ENCODE results near the gene RBBP8NL.

The RBBP8NL gene

DNA sequence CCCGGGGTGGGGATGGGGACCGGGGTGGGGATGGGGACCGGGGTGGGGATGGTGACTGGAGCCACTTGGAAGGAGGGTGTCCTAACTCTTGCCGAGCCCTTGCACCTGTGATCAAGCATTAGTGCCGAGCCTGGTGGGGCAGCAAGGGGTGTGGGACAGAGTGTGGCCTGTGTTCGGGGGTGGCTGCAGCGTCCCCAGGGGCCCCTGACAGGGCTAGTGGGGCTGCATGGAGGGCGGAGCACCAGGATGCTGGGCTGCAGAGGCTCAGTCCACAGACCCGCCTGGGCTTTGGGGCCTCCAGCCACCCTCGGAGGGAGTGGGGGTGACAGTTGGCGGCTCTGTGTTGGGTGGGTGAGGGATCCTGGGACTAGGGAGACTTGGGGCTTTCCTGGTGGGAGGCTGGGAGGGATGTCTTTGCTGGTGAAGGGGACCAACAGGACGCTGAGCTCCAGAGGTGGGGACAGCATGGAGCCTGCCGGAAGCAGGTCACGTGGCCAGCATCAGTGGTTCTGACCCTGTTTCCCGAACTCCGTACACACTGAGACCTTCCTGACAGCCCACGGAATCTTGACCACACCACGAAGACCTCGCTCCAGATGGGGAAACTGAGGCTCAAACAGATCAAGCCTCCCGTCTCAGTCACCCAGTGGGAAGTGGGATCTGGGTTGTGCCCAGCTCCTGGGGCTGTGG, 4.6 kb downstream of the RBBP8NL start:
- no peak for DNase-seq (ENCODE audit: low read depth)

DNA sequence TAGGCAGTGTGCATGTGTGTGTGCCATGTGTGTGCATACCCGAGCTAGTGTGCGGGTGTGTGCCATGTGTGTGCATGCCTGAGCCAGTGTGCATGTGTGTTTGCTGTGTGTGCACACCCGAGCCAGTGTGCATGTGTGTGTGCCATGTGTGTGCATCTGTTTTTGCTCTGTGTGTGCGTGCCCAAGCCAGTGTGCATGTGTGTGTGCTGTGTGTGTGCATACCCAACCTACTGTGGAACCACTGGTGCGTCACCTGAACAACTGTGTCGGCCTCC, 5.7 kb downstream of the RBBP8NL start:
- no peak for DNase-seq (ENCODE audit: low read depth)

DNA sequence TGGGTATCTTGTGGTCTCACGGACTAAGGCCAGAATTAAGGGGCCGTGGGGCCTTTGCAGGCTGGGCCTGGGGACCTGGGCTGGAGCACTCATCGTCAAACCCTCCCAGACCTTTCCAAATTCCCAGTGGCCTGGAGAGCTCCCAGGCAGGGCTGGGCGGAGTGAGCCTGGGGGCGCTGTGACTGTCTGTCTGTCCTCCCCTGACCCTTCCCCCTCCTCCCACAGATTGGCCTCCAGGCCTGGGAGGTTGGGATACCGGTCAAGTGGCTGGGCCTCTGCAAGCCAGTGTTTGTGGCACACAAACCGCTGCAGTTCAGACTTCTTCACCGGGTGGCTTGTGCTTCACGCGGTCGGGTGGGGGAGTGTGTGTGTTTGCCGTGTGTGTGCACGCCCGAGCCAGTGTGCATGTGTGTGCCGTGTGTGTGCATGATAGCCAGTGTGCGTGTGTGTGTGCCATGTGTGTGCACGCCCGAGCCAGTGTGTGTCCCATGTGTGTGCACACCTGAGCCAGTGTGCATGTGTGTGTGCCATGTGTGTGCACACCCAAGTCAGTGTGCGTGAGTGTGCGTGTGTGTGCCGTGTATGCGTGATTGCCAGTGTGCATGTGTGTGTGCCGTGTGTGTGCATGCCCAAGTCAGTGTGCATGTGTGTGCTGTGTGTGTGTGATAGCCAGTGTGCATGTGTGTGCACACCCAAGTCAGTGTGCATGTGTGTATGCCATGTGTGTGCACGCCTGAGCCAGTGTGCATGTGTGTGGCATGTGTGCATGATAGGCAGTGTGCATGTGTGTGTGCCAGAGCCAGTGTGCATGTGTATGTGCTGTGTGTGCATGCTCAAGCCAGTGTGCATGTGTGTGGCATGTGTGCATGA, 6.3 kb downstream of the RBBP8NL start:
- no peak for DNase-seq (ENCODE audit: low read depth)

DNA sequence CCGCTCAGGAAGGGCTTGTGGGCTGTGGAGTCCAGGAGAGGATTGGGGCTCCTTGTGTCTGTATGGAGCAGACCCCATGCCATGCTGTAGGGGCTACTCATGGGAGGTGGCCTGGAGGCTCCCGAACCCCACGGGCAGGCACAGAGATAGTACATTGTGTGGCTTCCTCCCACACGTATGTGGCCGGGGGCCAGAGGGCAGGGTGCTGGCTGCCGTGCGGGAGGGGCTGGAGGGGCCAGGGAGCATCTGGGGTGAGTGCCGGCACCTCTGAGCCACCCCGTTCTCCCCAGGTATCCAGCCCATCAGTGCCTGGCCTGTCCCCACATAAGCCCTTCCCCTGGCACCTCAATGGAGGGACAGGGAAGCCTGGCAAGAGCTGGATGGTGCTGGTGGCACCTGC, 7.6 kb downstream of the RBBP8NL start:
- no peak for DNase-seq (ENCODE audit: low read depth)

DNA sequence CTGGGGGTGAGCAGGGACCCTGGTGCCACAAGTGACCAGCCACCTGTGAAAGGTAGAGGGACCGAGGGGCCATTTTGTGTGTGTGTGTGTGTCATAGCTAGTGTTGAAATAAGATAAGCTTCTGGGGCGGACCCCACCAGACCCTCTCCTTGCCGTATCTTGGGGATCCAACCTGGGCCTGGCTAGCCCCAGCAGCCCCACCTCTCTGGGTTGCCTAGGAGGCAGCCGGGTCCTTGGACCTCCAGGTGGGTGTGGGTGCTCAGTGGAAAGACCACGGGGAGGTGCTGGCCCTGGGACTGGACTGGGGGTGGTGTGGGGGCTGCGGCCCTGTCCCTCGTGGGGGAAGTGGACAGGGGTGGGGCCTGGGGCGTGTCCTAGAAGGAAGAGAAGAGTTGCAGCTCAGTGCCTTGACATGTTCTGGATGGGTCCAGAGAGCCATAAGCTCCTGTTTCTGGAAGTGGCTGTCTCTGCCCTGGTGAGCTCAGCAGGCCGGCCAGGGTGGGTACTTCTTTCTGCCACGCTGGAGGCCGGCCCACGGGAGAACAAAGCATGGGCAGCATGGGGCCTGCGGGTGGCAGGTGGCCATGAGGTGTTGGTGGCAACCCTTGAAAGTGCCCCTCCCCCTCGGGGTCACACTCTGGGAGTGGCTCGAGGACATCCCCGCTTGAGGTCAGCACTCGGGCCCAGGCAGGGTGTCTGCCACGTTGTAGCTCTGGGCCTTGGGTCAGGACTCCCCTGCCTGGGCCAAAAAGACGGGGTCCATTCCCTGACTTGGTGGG, 8.4 kb downstream of the RBBP8NL start:
- DNase-seq (ENCODE audit: low read depth), result no peak

DNA sequence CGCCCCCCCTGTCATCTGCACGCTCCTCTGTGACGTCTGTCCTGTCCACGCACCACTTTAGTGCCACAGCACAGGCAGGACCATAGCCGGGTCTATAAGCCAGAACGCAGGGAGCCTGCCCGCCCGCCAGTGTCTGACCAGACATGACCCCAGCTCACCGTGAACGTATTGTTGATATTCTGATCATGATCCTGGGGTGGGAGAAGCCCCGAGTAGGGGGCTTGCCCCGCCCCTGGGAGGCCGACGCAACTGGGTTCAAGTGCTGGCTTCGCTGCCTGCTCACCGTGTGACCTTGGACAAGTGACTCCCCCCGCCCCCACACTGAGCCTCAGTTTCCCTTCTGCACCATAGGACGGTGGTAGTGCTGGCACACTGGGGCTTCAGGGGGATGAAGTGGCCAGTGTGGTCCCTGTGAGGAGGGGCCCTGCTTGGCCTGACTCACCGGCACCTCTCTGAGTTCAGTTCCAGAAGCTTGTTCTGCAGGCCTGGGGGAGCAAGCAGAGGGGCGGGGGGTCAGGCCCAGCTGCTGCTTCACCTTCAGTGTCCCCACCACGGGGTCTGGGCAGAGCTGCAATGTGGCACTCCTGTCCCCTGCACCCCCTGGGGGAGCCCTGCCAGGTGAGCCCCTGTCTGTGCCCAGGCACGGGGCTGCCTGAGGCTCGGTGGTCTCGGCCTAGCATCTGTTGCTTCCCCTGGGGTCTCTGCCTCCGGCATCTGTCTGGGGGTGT, 9.2 kb downstream of the RBBP8NL start:
- no peak for DNase-seq (ENCODE audit: low read depth)

DNA sequence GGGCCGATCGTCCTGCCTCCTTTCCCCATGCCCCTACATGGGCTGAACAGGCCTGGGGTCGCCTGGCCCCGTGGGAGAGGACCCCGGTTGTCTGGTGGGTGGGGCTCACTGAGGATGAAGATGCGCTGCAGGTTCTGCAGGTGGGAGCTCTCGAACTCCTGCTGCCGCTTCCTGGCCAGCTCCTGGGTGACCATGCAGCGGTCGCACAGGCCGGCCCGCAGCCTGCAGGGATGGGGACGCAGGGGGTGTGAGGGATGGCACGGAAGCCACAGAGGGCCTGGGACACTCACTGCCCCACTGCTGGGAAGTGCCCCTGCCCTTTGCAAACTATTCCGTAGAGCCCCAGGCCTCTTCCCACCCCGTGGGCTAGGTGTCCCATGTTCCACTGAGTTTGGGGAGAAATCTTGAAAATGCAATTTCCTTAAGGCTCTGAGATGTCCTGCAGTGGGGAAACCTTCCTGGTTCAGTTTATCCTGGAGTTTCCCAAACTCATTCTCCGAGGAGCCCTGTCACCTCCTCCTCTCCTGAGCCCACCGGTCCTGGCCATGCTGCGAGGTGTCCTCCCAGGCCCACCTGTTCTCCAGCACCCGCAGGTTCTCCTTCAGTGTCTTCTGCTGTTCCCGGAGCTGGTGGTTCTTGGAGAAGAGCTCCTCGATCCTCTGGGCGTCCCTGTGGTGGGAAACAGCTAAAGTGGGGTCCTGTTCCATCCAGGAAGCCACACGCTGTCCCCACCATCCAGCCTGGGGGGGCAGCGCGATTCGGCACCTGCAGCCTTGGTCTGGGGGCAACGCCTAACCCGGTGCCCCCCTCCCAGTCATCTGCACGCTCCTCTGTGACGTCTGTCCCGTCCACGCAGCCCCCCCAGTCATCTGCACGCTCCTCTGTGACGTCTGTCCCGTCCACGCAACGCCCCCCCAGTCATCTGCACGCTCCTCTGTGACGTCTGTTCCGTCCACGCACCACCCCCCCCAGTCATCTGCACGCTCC, 10.4 kb downstream of the RBBP8NL start:
- DNase-seq (ENCODE audit: low read depth), result no peak

DNA sequence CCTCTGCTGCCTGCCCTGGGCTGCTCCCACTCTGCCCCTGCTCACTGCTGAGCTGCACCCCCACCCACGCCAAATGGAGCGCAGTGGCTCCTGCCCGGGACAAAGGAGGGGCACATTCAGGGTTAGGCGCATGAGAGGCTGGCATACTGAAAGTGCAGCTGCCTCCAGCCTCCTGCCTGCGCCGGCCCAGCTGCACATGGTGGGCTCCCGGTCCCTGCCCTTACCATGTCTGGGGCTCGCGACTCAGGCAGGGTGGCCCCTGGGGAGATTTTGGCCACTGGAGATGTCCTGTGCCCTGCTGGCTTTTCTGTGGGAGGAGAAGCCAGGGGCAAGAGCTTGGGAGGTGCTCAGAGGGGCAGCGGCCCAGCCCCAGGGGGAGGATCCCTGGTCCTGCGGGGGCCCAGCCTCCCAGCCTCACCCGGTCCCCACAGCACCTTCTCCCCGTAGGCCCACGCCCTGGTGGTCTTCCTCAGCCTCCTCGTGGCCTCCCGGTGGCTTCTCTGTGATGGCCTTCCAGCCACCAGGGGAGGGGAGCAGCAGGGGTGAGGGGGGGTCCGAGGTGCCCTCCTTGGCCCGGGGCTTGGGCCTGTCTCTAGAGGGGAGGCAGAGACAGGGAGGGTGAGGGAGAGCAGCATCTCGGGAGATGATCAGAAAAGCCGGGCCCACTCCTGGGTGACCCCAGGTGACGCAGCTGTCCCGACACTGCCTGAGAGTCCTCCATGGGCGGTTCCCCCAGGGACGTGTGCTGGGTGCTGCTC, 11.8 kb downstream of the RBBP8NL start:
- DNase-seq (ENCODE audit: low read depth), result no peak

DNA sequence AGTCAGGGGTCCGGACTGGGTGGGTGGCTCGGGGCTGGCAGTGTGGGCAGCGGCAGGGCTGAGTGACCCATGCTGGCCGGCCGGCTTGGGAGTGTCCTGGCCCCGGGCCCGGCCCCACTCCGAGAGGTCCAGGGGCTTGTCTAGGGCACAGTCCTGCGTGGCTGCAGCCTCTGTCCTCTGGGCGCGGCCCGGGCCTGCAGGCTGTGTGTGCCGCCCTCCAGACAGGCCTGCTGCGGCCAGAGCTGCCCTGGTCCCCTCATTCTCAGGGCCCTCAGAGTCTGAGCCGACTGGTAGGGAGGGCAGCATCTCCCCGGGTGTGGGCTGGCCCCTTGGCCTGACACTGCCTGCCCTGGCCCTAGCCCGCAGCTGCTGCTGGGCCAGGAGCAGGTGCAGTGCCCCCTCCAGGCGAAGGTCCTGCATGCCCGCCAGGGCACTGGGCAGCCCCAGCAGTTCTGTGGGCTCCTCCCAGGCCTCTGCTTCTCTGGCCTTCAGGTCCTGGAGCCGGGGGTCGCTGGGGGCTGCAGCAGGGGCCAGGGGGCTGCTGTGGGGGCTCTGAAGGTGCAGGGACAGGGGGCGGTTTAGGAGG, 13.3 kb downstream of the RBBP8NL start:
- no peak for DNase-seq (ENCODE audit: low read depth)

DNA sequence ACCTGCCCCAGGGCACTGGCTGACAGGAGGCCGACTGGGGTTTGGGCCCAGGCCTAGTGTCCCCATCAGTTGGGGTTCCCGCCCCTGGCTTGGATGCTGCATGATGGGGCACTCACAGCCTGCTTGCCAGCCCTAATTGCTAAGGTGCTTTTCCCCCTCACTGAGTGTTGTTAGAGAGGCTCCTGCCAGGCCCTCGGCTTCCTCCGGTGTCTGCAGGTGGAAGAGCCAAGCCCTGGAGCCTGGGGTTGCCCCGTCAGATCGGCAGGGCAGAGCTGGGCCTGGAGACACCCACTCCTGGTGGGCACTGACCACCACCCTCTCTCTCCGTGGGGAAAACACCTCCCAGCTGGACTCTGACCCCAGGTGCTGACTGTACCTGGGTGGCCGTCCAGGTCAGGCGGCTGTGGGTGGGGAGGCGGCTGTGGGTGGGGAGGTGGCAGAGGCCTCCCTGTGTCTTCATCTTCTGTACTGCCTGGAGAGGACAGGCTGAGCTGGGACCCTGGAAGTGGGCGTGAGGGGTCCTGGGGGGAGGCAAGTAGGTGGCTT, 14.2 kb downstream of the RBBP8NL start:
- no peak for DNase-seq (ENCODE audit: low read depth)

DNA sequence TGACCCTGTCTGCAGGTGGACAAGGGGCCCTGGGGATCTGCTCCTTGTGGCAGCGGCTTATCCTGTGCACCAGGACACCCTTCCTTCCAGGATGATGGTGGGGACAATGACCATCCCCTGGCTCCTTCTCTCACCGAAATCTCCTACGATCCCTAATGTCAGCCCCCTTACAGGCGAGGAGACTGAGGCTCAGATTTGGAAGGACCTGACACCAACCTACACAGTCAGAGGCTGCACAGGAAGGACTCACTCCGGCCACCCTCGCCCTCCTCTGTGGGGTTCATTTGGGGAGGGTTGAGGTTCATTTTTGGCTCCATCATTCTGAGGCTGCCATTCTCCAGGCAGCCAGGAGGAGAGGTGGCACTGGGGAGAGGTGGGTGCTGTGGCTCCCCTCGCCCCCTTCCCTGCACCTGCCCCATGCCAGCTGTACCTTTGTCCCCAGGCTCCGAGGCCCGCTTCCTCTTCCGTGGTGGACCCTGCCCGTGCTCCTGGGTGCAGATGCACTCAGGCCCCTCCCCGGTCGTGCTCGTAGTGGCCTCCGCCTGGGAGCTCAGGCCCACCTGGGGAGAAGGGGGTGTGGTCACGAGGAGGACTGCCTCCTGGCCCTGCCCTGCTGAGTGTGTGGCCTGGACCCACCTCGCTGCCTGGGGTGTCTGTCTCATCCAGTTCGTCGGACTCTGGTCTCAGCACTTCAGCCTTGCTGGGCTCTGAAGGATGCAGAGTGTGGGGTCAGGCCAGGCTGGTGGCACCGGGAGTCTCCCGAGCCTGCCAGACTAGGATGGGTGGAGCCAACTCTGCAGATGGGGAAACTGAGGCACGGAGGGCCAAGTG, 14.9 kb downstream of the RBBP8NL start:
- no peak for DNase-seq (ENCODE audit: low read depth)

DNA sequence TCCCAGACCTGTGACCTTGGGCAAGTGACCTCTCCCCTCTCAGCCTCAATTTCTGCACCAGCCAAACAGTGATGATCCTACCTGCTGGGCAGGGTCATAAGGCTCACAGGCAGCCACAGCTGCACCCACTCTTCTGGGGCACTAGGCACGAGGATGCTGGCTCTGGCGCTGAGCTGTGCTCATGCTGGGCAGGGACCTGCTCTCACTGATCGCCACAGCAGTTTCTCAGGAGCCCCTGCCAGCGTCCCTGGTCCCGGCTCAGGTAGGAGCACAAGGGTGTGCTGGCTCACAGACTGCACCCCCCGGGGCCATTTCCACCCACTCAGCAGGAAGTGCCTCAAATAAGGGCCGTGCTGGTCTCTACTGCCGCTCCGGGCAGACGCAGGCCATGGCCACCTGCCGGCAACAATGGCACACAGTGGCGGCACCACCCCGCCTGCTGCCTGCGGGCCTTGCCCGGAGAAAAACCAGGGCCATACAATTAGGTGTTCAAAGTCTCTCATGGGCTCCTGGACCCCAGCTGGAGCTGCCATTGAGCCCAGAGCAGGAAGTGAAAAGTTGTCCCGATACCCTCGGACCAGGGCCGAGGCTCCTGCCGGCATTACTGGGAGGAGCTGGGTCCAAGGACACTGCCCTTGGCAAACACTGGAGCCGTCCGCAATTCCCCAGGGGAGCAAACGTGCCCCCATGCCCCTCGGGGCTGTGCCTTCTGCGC, 15.7 kb downstream of the RBBP8NL start:
- no peak for DNase-seq (ENCODE audit: low read depth)

DNA sequence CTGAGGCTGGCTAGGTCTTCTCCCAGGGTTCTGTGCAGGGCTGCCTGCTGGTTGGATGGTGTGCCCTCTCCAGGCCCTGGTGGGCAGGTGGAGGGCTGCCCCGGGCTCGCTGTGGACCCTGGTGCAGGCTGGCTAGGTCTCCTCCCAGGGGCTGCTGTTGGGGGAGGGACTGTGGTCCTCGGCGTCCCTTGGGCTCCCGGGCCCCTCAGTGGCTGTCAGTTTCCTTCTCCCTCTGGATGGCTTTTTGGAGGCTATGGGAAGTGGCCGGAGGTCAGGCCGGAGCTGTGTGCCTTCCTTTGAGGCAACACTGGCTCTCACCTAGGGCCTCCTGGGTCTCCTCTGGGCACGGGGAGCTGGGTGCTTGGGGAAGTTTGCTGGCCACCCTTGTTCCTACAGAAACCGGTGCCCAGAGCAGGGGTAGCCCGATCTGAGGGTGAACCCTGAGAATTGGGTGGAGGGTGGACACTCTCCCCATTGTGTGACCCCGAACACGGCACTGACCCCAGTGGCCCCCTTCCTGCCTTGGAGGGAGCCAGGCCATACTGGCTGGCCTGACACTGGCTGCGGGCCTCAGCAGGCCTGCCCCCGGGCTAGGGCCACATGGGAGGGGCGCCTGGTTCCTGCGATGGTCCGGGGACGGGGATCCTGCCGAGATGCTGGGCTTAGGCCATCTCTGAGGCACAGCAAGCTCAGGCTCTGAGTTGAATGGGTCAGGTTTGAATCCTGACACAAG, 16.4 kb downstream of the RBBP8NL start:
- DNase-seq (ENCODE audit: low read depth), result no peak

DNA sequence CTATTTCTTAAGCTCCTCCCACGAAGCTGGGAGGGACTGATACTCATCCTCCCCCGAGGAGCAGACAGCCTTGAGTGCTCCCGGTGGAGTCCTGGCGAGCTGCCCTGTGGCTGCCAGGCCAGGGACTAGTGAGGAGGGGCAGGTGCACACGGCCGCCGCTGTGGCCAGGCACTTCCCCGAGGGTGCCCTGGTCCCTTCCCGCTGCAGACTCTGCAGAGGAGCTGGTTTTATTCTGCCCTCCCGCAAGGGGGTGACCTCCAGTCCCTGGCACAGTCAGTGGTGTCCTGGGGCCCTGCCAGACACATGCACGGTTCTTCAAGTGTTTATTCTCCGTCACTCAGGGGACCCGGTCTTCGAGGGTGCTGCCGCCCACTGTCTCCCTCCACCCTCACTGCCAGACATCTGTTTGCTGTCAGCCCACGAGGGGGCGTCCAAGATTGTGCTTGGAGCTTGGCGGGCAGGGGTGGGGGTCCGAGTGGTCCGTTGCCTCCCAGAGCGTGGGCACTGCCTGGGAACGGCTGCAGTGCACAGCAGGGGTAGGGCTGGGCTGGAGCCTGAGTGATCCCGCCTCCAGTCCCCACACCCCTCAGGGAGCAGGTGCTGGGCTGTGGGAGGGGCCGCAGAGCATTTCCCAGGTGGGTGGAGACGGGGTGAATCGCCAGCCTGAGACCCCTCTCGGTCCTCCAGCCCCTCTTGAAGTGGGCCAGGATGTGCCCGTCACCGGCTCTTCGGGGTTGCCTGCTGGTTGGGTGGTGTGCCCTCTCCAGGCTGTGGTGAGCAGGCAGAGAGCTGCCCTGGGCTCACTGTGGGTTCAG, 17.2 kb downstream of the RBBP8NL start:
- DNase-seq (ENCODE audit: low read depth), result no peak

DNA sequence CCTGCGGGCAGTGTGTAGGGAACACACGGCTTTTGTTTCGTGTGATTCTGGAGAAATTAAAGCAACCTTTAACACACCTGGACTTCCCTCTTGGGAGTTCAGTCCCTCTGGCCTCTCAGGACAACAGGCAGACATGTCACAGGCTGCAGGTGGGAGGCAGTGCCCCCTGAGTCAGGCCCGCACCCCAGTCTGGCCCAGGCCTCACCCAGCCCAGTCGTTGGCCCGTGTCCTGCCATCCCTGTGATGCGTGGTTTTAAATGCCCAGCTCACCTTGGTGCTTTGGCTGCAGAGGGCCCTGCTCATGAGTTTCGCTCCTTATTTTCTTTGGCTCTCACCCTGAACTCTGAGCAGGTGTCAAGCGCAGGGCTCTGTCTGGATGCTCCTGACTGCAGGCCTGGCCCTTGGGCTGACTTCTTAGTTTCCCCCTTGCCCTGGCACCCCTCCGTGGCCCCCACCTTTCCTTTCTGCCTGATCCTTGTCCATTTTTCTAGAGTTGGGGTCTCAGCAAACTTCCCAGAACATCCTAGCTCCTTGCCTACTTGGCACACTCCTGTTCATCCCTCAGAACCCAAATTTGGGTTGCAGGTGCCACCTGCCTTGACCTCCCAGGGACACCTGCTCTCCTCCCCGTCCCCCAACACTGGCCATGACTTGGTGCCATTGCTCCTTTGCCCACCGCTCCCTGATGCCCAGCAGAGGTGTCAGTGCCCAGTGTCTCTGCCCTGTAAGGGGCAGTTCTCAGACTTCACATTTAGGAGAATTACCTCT, 18.1 kb downstream of the RBBP8NL start:
- DNase-seq (ENCODE audit: low read depth), result no peak

DNA sequence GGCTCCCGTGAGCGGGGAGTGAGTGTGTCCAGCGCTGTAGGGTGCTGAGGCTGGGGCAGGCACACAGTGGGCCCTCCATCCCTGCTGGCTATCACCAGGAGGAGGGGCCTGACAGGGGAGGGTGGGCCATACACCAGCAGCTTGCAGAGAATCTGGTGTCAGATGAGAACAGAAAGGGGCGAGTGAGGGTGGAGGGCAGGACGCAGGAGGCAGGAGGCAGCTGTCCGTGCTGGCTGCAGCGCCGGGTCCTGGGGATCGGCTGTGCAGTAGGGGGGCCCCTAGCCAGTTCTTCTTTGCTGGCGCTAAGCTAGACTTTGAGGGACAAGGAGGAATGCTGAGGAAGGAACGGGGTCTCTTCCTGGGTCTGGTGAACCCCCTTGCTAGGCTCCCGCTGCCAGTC, 18.7 kb downstream of the RBBP8NL start:
- no peak for DNase-seq (ENCODE audit: low read depth)
